HEK293 (cell line): ENCODE results near the gene PLA2G3.

Experiments
- REPIN1 ChIP-seq: fragments of 450-650 bp; formaldehyde crosslinking; IDR thresholded peaks from 2 replicates; pipeline ENCODE4 v1.5.1; 2017; ENCODE audit warnings: missing biosample characterization, missing genetic modification characterization, low read depth
- YY1 ChIP-seq: fragments of 450-650 bp; formaldehyde crosslinking; IDR thresholded peaks from 2 replicates; pipeline ENCODE4 v1.5.1; 2018; ENCODE audit warnings: missing biosample characterization, missing genetic modification characterization
- ZBTB1 ChIP-seq: fragments of 450-650 bp; formaldehyde crosslinking; IDR thresholded peaks from 2 replicates; pipeline ENCODE4 v1.5.1; 2016; ENCODE audit warnings: missing biosample characterization, missing genetic modification characterization
- ZBTB20 ChIP-seq: fragments of 450-650 bp; formaldehyde crosslinking; IDR thresholded peaks from 2 replicates; pipeline ENCODE4 v1.5.1; 2016; ENCODE audit warnings: missing biosample characterization, missing genetic modification characterization
- ZBTB8A ChIP-seq: fragments of 450-650 bp; formaldehyde crosslinking; IDR thresholded peaks from 2 replicates; pipeline ENCODE4 v1.5.1; 2016; ENCODE audit warnings: missing biosample characterization, missing genetic modification characterization
- ZNF202 ChIP-seq: fragments of 450-650 bp; formaldehyde crosslinking; IDR thresholded peaks from 2 replicates; pipeline ENCODE4 v1.5.1; 2016; ENCODE audit warnings: missing biosample characterization, missing genetic modification characterization, borderline replicate concordance
- ZNF274 ChIP-seq, 2 experiments: fragments of 200-500 bp in 1 of 2; fragments of 450-650 bp in 1 of 2; sonication (Bioruptor generic) in 1 of 2; formaldehyde crosslinking in 1 of 2; IDR thresholded peaks; 2 replicates each; pipeline versions ENCODE4 v1.5.1 to v1.6.1; 2014 to 2016; ENCODE audit warnings: borderline replicate concordance in 1 of 2, inconsistent platforms in 1 of 2, low read length in 1 of 2, missing biosample characterization in 1 of 2, missing genetic modification characterization in 1 of 2
- ZNF843 ChIP-seq: fragments of 450-650 bp; formaldehyde crosslinking; IDR thresholded peaks from 2 replicates; pipeline ENCODE4 v1.5.1; 2016; ENCODE audit warnings: missing biosample characterization, missing genetic modification characterization
- TF ChIP-seq, protein P1 (sequence below): fragments of 450-650 bp; formaldehyde crosslinking; IDR thresholded peaks from 2 replicates; pipeline ENCODE4 v1.5.1; 2016; ENCODE audit warnings: missing biosample characterization, missing genetic modification characterization
- TF ChIP-seq, protein P2 (sequence below): fragments of 450-650 bp; formaldehyde crosslinking; IDR thresholded peaks from 2 replicates; pipeline ENCODE4 v1.5.1; 2016; ENCODE audit warnings: missing biosample characterization, missing genetic modification characterization

- TF ChIP-seq ZNF274 (IDR thresholded peaks at IDR 0.05; ENCODE audit: low read length) (no peak), ZNF274 (tag by site-specific recombination; IDR thresholded peaks at IDR 0.05; ENCODE audit: borderline replicate concordance) (no peak), ZNF202 (tag by site-specific recombination) (no peak), ZNF843 (tag by site-specific recombination) (no peak), YY1 (tag by site-specific recombination) (no peak), REPIN1 (tag by site-specific recombination) (no peak), ZBTB1 (tag by site-specific recombination) (no peak), ZBTB8A (tag by site-specific recombination) (no peak), ZBTB20 (tag by site-specific recombination) (no peak)
- TF ChIP-seq, protein P1, sequence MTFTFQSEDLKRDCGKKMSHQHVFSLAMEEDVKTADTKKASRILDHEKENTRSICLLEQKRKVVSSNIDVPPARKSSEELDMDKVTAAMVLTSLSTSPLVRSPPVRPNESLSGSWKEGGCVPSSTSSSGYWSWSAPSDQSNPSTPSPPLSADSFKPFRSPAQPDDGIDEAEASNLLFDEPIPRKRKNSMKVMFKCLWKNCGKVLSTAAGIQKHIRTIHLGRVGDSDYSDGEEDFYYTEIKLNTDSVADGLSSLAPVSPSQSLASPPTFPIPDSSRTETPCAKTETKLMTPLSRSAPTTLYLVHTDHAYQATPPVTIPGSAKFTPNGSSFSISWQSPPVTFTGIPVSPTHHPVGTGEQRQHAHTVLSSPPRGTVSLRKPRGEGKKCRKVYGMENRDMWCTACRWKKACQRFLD = no peak
- TF ChIP-seq, protein P2, sequence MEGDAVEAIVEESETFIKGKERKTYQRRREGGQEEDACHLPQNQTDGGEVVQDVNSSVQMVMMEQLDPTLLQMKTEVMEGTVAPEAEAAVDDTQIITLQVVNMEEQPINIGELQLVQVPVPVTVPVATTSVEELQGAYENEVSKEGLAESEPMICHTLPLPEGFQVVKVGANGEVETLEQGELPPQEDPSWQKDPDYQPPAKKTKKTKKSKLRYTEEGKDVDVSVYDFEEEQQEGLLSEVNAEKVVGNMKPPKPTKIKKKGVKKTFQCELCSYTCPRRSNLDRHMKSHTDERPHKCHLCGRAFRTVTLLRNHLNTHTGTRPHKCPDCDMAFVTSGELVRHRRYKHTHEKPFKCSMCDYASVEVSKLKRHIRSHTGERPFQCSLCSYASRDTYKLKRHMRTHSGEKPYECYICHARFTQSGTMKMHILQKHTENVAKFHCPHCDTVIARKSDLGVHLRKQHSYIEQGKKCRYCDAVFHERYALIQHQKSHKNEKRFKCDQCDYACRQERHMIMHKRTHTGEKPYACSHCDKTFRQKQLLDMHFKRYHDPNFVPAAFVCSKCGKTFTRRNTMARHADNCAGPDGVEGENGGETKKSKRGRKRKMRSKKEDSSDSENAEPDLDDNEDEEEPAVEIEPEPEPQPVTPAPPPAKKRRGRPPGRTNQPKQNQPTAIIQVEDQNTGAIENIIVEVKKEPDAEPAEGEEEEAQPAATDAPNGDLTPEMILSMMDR (tag by site-specific recombination) = no peak
These were observed 3.6 kb downstream of the PLA2G3 start for GRCh38 chr22:31136711-31137110.
